WTC11 (cell line): ENCODE data around the gene CD300LG. TPM values are rescaled to one million over a fixed set of nuclear protein-coding genes. Genes with fewer than 3 reads are reported as not detected.
A peak's percentile ranks its signal among the peaks of the same experiment; 100 is the strongest.
"Not testable (repeated sequence)": the region's sequence is repeated elsewhere in the genome, so short reads cannot be mapped to it uniquely, and the experiment has no call there.

Source experiments
- ATAC-seq: fragments of 200-7000 bp; cut with Tn5 transposase; 2 replicates; pipeline ENCODE4 v1.10.0; 2021; ENCODE audit warnings: mild to moderate bottlenecking, moderate library complexity
- CTCF ChIA-PET: fragments of 300-600 bp; sonication (Branson Sonifier 250); formaldehyde crosslinking; loops from one replicate; lab custom pipeline; 2021; ENCODE audit warnings: antibody characterized with exemption; lab: Charles Lee
- POLR2A ChIA-PET: fragments of 350-600 bp; sonication (Branson Sonifier 250); formaldehyde crosslinking; loops from one replicate; lab custom pipeline; 2021; ENCODE audit warnings: antibody characterized with exemption; lab: Charles Lee
- DNase-seq: peaks from one replicate; pipeline ENCODE4 v3.0.0; 2021; ENCODE audit warnings: low spot score
- H3K27ac Mint-ChIP-seq: 2 replicates; pipeline ENCODE4 v1.8.0; 2021; ENCODE audit warnings: mixed read lengths
- H3K27me3 Mint-ChIP-seq: 2 replicates; pipeline ENCODE4 v1.8.0; 2021; ENCODE audit warnings: low read depth, mild to moderate bottlenecking, moderate library complexity, mixed read lengths
- H3K36me3 Mint-ChIP-seq: 2 replicates; pipeline ENCODE4 v1.8.0; 2021; ENCODE audit warnings: mixed read lengths
- H3K4me1 Mint-ChIP-seq: 2 replicates; pipeline ENCODE4 v1.8.0; 2022; ENCODE audit warnings: mixed read lengths
- H3K4me3 Mint-ChIP-seq: 2 replicates; pipeline ENCODE4 v1.8.0; 2021; ENCODE audit warnings: mild to moderate bottlenecking, moderate library complexity, mixed read lengths
- H3K9me3 Mint-ChIP-seq: 2 replicates; pipeline ENCODE4 v1.8.0; 2021; ENCODE audit warnings: mixed read lengths
- CDX4 ChIP-seq: fragments of 250-450 bp; sonication (Bioruptor Pico); IDR thresholded peaks from 2 replicates; pipeline ENCODE4 v1.9.0; 2021; ENCODE audit warnings: moderate library complexity, mild to moderate bottlenecking, inconsistent platforms, borderline replicate concordance
- CREB1 ChIP-seq: sonication (generic); formaldehyde crosslinking; IDR thresholded peaks from 2 replicates; pipeline ENCODE4 v1.8.0; 2023; ENCODE audit warnings: mild to moderate bottlenecking, missing genetic modification reagents
- ETV6 ChIP-seq: sonication (generic); formaldehyde crosslinking; IDR thresholded peaks from 2 replicates; pipeline ENCODE4 v1.8.1; 2022; ENCODE audit warnings: mild to moderate bottlenecking, missing genetic modification reagents
- FOXK1 ChIP-seq: sonication (generic); formaldehyde crosslinking; IDR thresholded peaks from 2 replicates; pipeline ENCODE4 v1.8.0; 2022; ENCODE audit warnings: mild to moderate bottlenecking, moderate library complexity, missing genetic modification reagents
- MYBL2 ChIP-seq: sonication (generic); formaldehyde crosslinking; IDR thresholded peaks from 2 replicates; pipeline ENCODE4 v1.8.1; 2023; ENCODE audit warnings: mild to moderate bottlenecking, moderate library complexity, missing genetic modification reagents
- RELA ChIP-seq: sonication (generic); formaldehyde crosslinking; IDR thresholded peaks from 2 replicates; pipeline ENCODE4 v1.8.1; 2022; ENCODE audit warnings: missing genetic modification reagents, mild to moderate bottlenecking, borderline replicate concordance
- RORB ChIP-seq: fragments of 250-450 bp; sonication (Bioruptor Pico); IDR thresholded peaks from 2 replicates; pipeline ENCODE4 v1.9.0; 2021; ENCODE audit warnings: mild to moderate bottlenecking
- ZMAT4 ChIP-seq: fragments of 250-450 bp; sonication (Bioruptor Pico); IDR thresholded peaks from 2 replicates; pipeline ENCODE4 v1.9.0; 2021; ENCODE audit warnings: mild to moderate bottlenecking
- ZNF121 ChIP-seq: sonication (generic); formaldehyde crosslinking; IDR thresholded peaks from 2 replicates; pipeline ENCODE4 v1.8.0; 2023; ENCODE audit warnings: missing genetic modification reagents
- ZNF232 ChIP-seq: sonication (generic); formaldehyde crosslinking; IDR thresholded peaks from 2 replicates; pipeline ENCODE4 v1.8.0; 2022; ENCODE audit warnings: mild to moderate bottlenecking, missing genetic modification reagents
- ZNF532 ChIP-seq: fragments of 250-450 bp; sonication (Bioruptor Pico); IDR thresholded peaks from 2 replicates; pipeline ENCODE4 v1.9.0; 2021; ENCODE audit warnings: mild to moderate bottlenecking, borderline replicate concordance
- total RNA-seq: library from RNA; stranded (reverse); gene quantifications from 3 replicates; pipeline ENCODE4 v1.2.3, GENCODE V29; 2021
- TF ChIP-seq, protein P1 (sequence below): sonication (generic); formaldehyde crosslinking; IDR thresholded peaks from 2 replicates; pipeline ENCODE4 v1.8.0; 2022; ENCODE audit warnings: mild to moderate bottlenecking, missing genetic modification reagents

Gene CD300LG
- total RNA-seq, 1 experiment from 2014 or later: not detected

DNA sequence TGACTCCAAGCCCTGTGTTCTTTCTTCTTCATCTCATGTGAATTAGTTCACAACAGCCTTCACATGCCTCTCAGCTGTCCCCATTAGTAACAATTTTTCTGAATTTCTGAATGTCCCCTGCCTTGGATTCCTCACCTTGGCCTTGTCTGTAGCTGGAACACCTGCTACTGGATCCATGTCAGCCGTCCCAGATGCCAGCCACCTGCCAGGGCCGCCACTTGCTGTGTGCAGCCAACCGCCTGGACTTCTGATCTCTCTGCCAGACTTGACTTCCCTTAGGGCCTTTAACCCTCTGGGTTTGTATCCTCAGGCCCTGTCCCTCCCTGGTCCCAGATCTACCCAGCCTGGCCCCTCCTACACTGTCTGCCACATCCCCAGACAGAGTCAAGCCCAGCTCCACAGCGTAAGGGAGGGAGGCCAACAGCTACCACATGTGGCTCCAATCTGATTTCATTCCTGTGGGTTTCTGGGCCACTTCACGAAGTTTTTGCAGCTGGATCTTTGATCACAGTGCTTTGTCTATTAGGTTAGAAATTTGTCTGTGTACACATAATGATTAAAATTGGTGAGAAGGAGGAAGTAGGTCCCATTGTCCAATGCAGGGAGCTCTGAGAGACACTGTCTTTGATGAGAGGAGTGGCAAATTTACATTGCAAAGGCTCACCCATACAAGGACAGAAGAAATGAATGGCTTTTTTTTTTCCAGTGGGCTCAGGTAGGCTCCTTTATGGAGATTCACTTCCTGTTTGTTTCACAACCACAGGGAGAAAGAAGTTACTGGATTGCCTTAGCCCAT, 45.1 kb downstream of the CD300LG start (continued):
- TF ChIP-seq CDX4 (CRISPR knock-in tag): no peak
- no peak for TF ChIP-seq RORB (CRISPR knock-in tag)
- TF ChIP-seq CREB1 (CRISPR knock-in tag): no peak
- TF ChIP-seq FOXK1: no peak

DNA sequence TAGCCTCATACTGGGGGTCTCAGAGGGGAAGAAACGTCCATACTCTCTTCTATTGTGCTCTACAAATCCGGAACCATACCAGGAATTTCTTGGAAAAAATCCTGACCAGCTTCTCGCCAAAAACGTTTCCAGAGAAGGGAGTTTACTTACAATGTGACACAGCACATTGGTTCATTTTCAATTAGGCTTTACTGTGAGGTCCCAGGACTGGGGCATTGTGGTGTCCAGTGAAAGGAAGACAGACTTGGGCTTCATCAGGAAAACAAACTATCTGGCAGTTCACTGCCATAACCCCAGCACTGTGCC, 45.6 kb downstream of the CD300LG start:
- TF ChIP-seq, protein P1, sequence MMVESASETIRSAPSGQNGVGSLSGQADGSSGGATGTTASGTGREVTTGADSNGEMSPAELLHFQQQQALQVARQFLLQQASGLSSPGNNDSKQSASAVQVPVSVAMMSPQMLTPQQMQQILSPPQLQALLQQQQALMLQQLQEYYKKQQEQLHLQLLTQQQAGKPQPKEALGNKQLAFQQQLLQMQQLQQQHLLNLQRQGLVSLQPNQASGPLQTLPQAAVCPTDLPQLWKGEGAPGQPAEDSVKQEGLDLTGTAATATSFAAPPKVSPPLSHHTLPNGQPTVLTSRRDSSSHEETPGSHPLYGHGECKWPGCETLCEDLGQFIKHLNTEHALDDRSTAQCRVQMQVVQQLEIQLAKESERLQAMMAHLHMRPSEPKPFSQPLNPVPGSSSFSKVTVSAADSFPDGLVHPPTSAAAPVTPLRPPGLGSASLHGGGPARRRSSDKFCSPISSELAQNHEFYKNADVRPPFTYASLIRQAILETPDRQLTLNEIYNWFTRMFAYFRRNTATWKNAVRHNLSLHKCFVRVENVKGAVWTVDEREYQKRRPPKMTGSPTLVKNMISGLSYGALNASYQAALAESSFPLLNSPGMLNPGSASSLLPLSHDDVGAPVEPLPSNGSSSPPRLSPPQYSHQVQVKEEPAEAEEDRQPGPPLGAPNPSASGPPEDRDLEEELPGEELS (CRISPR knock-in tag): no peak
- no peak for TF ChIP-seq ZNF232 (CRISPR knock-in tag)
- TF ChIP-seq ZNF532 (CRISPR knock-in tag): no peak
- TF ChIP-seq, all 79 proteins: peak for 0
- H3K27ac Mint-ChIP-seq: peak overlapping the region; percentile 94
- ATAC-seq (peak; percentile 6; the same call in 1 of the 2 replicates), DNase-seq (no peak)
- H3K4me3 Mint-ChIP-seq: peak overlapping the region; percentile 37
- peaks cover 36% of the 10 kb centered on the region for H3K4me1 Mint-ChIP-seq
- H3K27me3 Mint-ChIP-seq: no peaks in the 10 kb centered on the region
- peaks cover 13% of the 10 kb centered on the region for H3K36me3 Mint-ChIP-seq
- CTCF ChIA-PET: interaction anchor here (1.0 to 4.3 kb wide), 8 partner anchors 9 to 409 kb away, joined by 3 to 49 read pairs (median 5); partner anchors contain the start of genes CD300LG, DHX8 and MPP2
- POLR2A ChIA-PET: no interaction called here
- H3K9me3 Mint-ChIP-seq: no peaks in the 10 kb centered on the region

GRCh38 chr17:43894494-43894893, 47.5 kb downstream of the CD300LG start:
- CTCF ChIA-PET: interaction anchor here (1.4 to 2.9 kb wide), 2 partner anchors 12 to 48 kb away, joined by 5 to 12 read pairs; partner anchors contain the start of gene CD300LG
- H3K9me3 Mint-ChIP-seq, POLR2A ChIA-PET, ATAC-seq, DNase-seq, H3K4me3 Mint-ChIP-seq, H3K27ac Mint-ChIP-seq, H3K27me3 Mint-ChIP-seq: not testable (repeated sequence)
- peaks cover 50% of the 10 kb centered on the region for H3K4me1 Mint-ChIP-seq
- TF ChIP-seq ZNF121 (CRISPR knock-in tag): peak; percentile 44; the same call in 1 of the 2 replicates
- peaks cover 13% of the 10 kb centered on the region for H3K36me3 Mint-ChIP-seq

- Mint-ChIP-seq H3K9me3 (no peaks in the 10 kb centered on the region), H3K27ac (no peak overlapping the region), H3K27me3 (peaks cover 13% of the 10 kb centered on the region), H3K4me1 (peaks cover 51% of the 10 kb centered on the region), H3K4me3 (no peak overlapping the region), H3K36me3 (peaks cover 9% of the 10 kb centered on the region; the same call in 1 of the 2 replicates)
- TF ChIP-seq ZMAT4 (CRISPR knock-in tag) (no peak), ETV6 (CRISPR knock-in tag) (no peak), RELA (CRISPR knock-in tag) (no peak), MYBL2 (CRISPR knock-in tag) (no peak), FOXK1 (no peak)
- ATAC-seq: no peak
- no peak for DNase-seq
- ChIA-PET POLR2A (no interaction called here), CTCF (interaction anchor here (4.4 kb wide), 1 partner anchor 11 kb away, joined by 33 read pairs; no protein-coding TSS in a partner anchor)
Observed at GRCh38 chr17:43897831-43898230, 50.9 kb downstream of the CD300LG start.
